ENCODE data around the gene RFNG. TPM values are rescaled to one million over a fixed set of nuclear protein-coding genes. Genes with fewer than 3 reads are reported as not detected.

Gene RFNG
- total and polyA plus RNA-seq, 10 of the 15 experiments (the other 5 are each of a cell fraction or from before 2014, with no cell fraction given) = 0.10 to 19.6 (median 6.2) TPM

DNA sequence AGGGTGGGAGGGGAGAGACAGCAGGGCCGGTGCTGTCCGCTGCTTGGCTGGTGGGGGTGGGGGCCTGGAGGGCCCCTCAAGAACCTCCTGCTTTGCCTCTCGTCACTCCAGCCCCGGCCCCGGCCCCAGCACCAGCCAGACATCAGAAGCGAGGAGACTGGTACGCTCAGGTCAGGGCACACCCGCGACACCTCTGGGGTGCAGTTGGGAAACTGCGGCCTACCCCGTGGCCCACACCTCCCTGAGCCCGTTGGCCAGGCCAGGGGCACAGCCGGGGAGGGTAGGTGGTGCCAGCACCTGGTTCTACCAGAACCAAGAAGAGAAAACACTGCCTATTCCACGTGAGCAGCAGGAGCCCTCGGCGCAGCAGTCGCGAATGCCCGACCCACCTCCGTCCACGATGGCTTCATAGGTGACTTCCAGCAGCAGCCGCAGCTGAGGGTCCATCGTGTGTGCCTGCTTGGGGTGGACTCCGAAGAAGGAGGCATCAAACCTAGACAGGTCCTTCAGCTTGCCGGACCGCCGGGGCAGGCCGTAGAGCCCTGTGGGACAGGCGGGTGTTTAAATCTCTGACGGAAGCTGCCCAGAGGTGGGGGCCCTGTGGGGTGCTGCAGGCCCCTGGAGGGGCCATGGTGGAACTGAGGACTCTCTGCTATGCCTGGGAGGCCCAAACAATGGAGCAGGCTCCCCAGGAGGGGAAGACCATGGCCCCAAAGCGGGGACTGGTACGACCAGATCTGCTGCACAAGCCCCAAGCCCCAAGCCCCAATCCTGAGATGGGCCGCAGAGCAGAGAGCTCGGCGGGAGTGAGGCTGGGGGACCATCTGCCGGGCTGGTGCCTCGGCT is 43.5 kb upstream of the RFNG start:
- BruUV-seq (replicated peaks) = no TSS peak
- peak overlapping the region; percentile 92; the same call in 1 of the 2 replicates for H3K4me3 ChIP-seq
- ChIA-PET POLR2A (interaction anchor here (0.5 to 1.1 kb wide), 4 partner anchors 11 to 237 kb away, joined by 3 to 7 read pairs (median 6); no protein-coding TSS in a partner anchor), CTCF (no interaction called here), SMC1A (ENCODE audit: uncharacterized antibody, unreplicated experiment) (no interaction called here), RAD21 (ENCODE audit: unreplicated experiment) (no interaction called here)
- H3K9ac ChIP-seq (ENCODE audit: control insufficient read depth, insufficient read depth, low read length) = no peak overlapping the region
- H3K4me2 ChIP-seq (ENCODE audit: control insufficient read depth, insufficient read depth) = peak overlapping the region; percentile 87; the same call in 1 of the 2 replicates
- H4K20me1 ChIP-seq (ENCODE audit: control insufficient read depth, insufficient read depth) = no peaks in the 10 kb centered on the region; the same call in 1 of the 2 replicates
- H3K27me3 ChIP-seq (replicated peaks in 1 of 2; ENCODE audit: control insufficient read depth in 2 of 2, insufficient read depth in 2 of 2, low read length in 1 of 2) = no peaks in the 10 kb centered on the region
- ATAC-seq = no peak
- H3K9me3 ChIP-seq (replicated peaks; ENCODE audit: control insufficient read depth, insufficient read depth, low read length) = no peaks in the 10 kb centered on the region
- H3K27ac ChIP-seq (ENCODE audit: control insufficient read depth, insufficient read depth) = no peak overlapping the region
- in situ Hi-C loops (cut with MboI) = no loop called here
- intact Hi-C loops (cut with micrococcal nuclease; ENCODE audit: unreplicated experiment) = loop anchor here (5.0 kb wide), 2 partner anchors 43 to 58 kb away; partner anchors contain the start of genes DCXR, GPS1 and RFNG
- H3K36me3 ChIP-seq (ENCODE audit: control insufficient read depth in 2 of 2, insufficient read depth in 2 of 2, low read length in 1 of 2) = peaks cover 12 to 41% of the 10 kb centered on the region in 2 experiments
- H3K4me1 ChIP-seq (ENCODE audit: control insufficient read depth, insufficient read depth, low read length) = peaks cover 15% of the 10 kb centered on the region
- no peak for FAIRE-seq
- 92% methylated on average over 36 of the region's 37 CpGs for WGBS (ENCODE audit: insufficient coverage, insufficient replicate concordance, low lambda C conversion rate, missing lambda C conversion rate)
- no peak for DNase-seq (ENCODE audit: low read depth, low spot score)
- peaks cover 44% of the 10 kb centered on the region for H3K79me2 ChIP-seq (ENCODE audit: control insufficient read depth, insufficient read depth, low read length)
- H2AFZ ChIP-seq (ENCODE audit: control insufficient read depth, low read depth, low read length) = no peak overlapping the region
- TF ChIP-seq DPF2 (IDR thresholded peaks at IDR 0.05) (no peak), ESRRA (IDR thresholded peaks at IDR 0.05; ENCODE audit: low read length) (no peak), PAX5 (IDR thresholded peaks at IDR 0.05; ENCODE audit: borderline replicate concordance, low read depth, low read length) (no peak), HSF1 (IDR thresholded peaks at IDR 0.05; ENCODE audit: low read depth, low read length) (no peak), EP300 (IDR thresholded peaks at IDR 0.05; ENCODE audit: borderline replicate concordance in 1 of 2, control insufficient read depth in 1 of 2, low read depth in 2 of 2, low read length in 2 of 2) (no peak), NFXL1 (IDR thresholded peaks at IDR 0.05; ENCODE audit: borderline replicate concordance) (no peak), SREBF2 (IDR thresholded peaks at IDR 0.05; ENCODE audit: low read length) (no peak), MTA3 (IDR thresholded peaks at IDR 0.05; ENCODE audit: borderline replicate concordance, low read length) (no peak), SUZ12 (IDR thresholded peaks at IDR 0.05; ENCODE audit: unreplicated experiment) (no peak), BHLHE40 (IDR thresholded peaks at IDR 0.05; ENCODE audit: borderline replicate concordance in 1 of 2, low read depth in 2 of 2, low read length in 1 of 2) (no peak), CREM (IDR thresholded peaks at IDR 0.05; ENCODE audit: low read depth) (no peak), IRF5 (IDR thresholded peaks at IDR 0.05; ENCODE audit: borderline replicate concordance) (no peak), ZNF384 (IDR thresholded peaks at IDR 0.05; ENCODE audit: borderline replicate concordance, low read depth, low read length) (no peak), ZSCAN29 (IDR thresholded peaks at IDR 0.05) (no peak), HDAC6 (IDR thresholded peaks at IDR 0.05; ENCODE audit: unreplicated experiment) (no peak), BCL3 (IDR thresholded peaks at IDR 0.05; ENCODE audit: borderline replicate concordance, insufficient read depth, low read depth, low read length, poor library complexity, severe bottlenecking) (no peak), FOS (IDR thresholded peaks at IDR 0.05; ENCODE audit: borderline replicate concordance, extremely low read depth, insufficient read length) (no peak), LARP7 (IDR thresholded peaks at IDR 0.05) (no peak), GABPA (IDR thresholded peaks at IDR 0.05; ENCODE audit: low read depth) (no peak)
